Mesenchymal stem cell (in vitro differentiated cells and primary cell): Measurements from ENCODE around the gene COL18A1.

ENCODE experiments used
- DNase-seq: peaks from one replicate; pipeline ENCODE4 v3.0.0-alpha.2; 2013
- H2AFZ ChIP-seq: one replicate; pipeline ENCODE4 v1.6.1; 2013; ENCODE audit warnings: low read depth, mild to moderate bottlenecking, control low read depth, inconsistent platforms, low read length, moderate library complexity
- H2AK5ac ChIP-seq: 2 replicates; pipeline ENCODE4 v1.6.1; 2013; ENCODE audit warnings: low read length, moderate library complexity, mild to moderate bottlenecking, inconsistent platforms; ENCODE audit not compliant: severe bottlenecking
- H2BK120ac ChIP-seq: one replicate; pipeline ENCODE4 v1.6.1; 2013; ENCODE audit warnings: low read depth, mild to moderate bottlenecking, inconsistent platforms, low read length, moderate library complexity
- H2BK12ac ChIP-seq, 2 experiments: one replicate each; pipeline ENCODE4 v1.6.1; 2013; ENCODE audit warnings: inconsistent platforms in 2 of 2, low read length in 2 of 2, mild to moderate bottlenecking in 2 of 2, moderate library complexity in 2 of 2, control low read depth in 1 of 2
- H2BK15ac ChIP-seq: one replicate; pipeline ENCODE4 v1.6.1; 2013; ENCODE audit warnings: mild to moderate bottlenecking, low read depth, inconsistent platforms; ENCODE audit not compliant: poor library complexity, severe bottlenecking
- H2BK5ac ChIP-seq: 2 replicates; pipeline ENCODE4 v1.6.1; 2013; ENCODE audit warnings: low read depth, mild to moderate bottlenecking, low read length, control low read depth, inconsistent platforms; ENCODE audit not compliant: poor library complexity, severe bottlenecking
- H3K14ac ChIP-seq, 2 experiments: one replicate each; pipeline ENCODE4 v1.6.1; 2013; ENCODE audit warnings: inconsistent platforms in 2 of 2, low read length in 2 of 2, control low read depth in 1 of 2, mild to moderate bottlenecking in 1 of 2, moderate library complexity in 1 of 2
- H3K18ac ChIP-seq, 2 experiments: one replicate each; pipeline ENCODE4 v1.6.1; 2013; ENCODE audit warnings: inconsistent platforms in 2 of 2, low read length in 2 of 2, control low read depth in 1 of 2, low read depth in 1 of 2, mild to moderate bottlenecking in 1 of 2
- H3K23ac ChIP-seq, 2 experiments: one replicate each; pipeline ENCODE4 v1.6.1; 2013; ENCODE audit warnings: inconsistent platforms in 2 of 2, low read length in 2 of 2, mild to moderate bottlenecking in 2 of 2, moderate library complexity in 2 of 2, control low read depth in 1 of 2
- H3K27ac ChIP-seq: 2 replicates; pipeline ENCODE4 v1.5.1; 2013; ENCODE audit warnings: mild to moderate bottlenecking, moderate library complexity, low read length, control low read depth, inconsistent platforms; ENCODE audit not compliant: poor library complexity, severe bottlenecking
- H3K27me3 ChIP-seq, 2 experiments: 2 replicates each; pipeline versions ENCODE4 v1.6.1 to v1.7.0; 2013; ENCODE audit warnings: low read length in 2 of 2, mild to moderate bottlenecking in 2 of 2, moderate library complexity in 2 of 2, control low read depth in 1 of 2, inconsistent platforms in 1 of 2; ENCODE audit not compliant: control insufficient read depth in 1 of 2, insufficient read depth in 1 of 2
- H3K36me3 ChIP-seq, 2 experiments: 2 replicates each; pipeline versions ENCODE4 v1.6.1 to v1.7.0; 2013; ENCODE audit warnings: low read length in 2 of 2, control low read depth in 1 of 2, inconsistent platforms in 1 of 2, low read depth in 1 of 2, mild to moderate bottlenecking in 1 of 2; ENCODE audit not compliant: insufficient read depth in 2 of 2, control insufficient read depth in 1 of 2
- H3K4ac ChIP-seq, 2 experiments: one replicate each; pipeline ENCODE4 v1.6.1; 2013; ENCODE audit warnings: inconsistent platforms in 2 of 2, low read length in 2 of 2, mild to moderate bottlenecking in 2 of 2, moderate library complexity in 2 of 2, control low read depth in 1 of 2, low read depth in 1 of 2
- H3K4me1 ChIP-seq: 2 replicates; pipeline ENCODE4 v1.6.1; 2013; ENCODE audit warnings: low read depth, low read length, control low read depth; ENCODE audit not compliant: control insufficient read depth, insufficient read depth
- H3K4me2 ChIP-seq: 2 replicates; pipeline ENCODE4 v1.6.1; 2013; ENCODE audit warnings: low read length, mild to moderate bottlenecking, inconsistent platforms; ENCODE audit not compliant: poor library complexity, severe bottlenecking
- H3K4me3 ChIP-seq, 2 experiments: 2 replicates each; pipeline versions ENCODE4 v1.5.1 to v1.7.0; 2013; ENCODE audit warnings: low read length in 2 of 2, mild to moderate bottlenecking in 2 of 2, control low read depth in 1 of 2, low read depth in 1 of 2; ENCODE audit not compliant: insufficient read depth in 1 of 2
- H3K79me1 ChIP-seq: replicated peaks from 2 replicates; pipeline ENCODE4 v1.6.1; 2013; ENCODE audit warnings: mild to moderate bottlenecking, control low read depth, low read length, inconsistent platforms; ENCODE audit not compliant: poor library complexity, severe bottlenecking
- H3K9ac ChIP-seq: 2 replicates; pipeline ENCODE4 v1.7.0; 2013; ENCODE audit warnings: mild to moderate bottlenecking, low read length, moderate library complexity
- H3K9me3 ChIP-seq: 2 replicates; pipeline ENCODE4 v1.7.0; 2013; ENCODE audit warnings: mild to moderate bottlenecking, low read length; ENCODE audit not compliant: control insufficient read depth
- H4K8ac ChIP-seq: one replicate; pipeline ENCODE4 v1.6.1; 2013; ENCODE audit warnings: inconsistent platforms, mild to moderate bottlenecking, low read length, moderate library complexity
- H4K91ac ChIP-seq: one replicate; pipeline ENCODE4 v1.6.1; 2013; ENCODE audit warnings: mild to moderate bottlenecking, low read length, inconsistent platforms
- WGBS: methylation state at CpG from one replicate; pipeline ENCODE4 v1.1.7; 2013; ENCODE audit warnings: mixed read lengths; 5-methylcytosine and 5-hydroxymethylcytosine counted together

COL18A1 gene

GRCh38 chr21:45433911-45434644, 29.1 kb downstream of the COL18A1 start:
- Histone ChIP-seq H3K27ac (no peak overlapping the region), H4K8ac (no peak overlapping the region), H3K23ac (no peak overlapping the region), H2BK12ac (peak overlapping the region in 1 of 2 experiments; percentile 18), H2AK5ac (no peak overlapping the region), H3K18ac (peak overlapping the region in 1 of 2 experiments; percentile 22), H3K4me3 (no peak overlapping the region), H3K79me1 (peaks cover 2% of the 10 kb centered on the region), H2BK15ac (no peak overlapping the region), H3K4me2 (no peak overlapping the region), H4K91ac (no peak overlapping the region), H3K14ac (peak overlapping the region in 1 of 2 experiments; percentile 80), H3K9ac (no peak overlapping the region), H3K27me3 (no peaks in the 10 kb centered on the region), H2AFZ (no peak overlapping the region), H3K4ac (no peak overlapping the region), H2BK5ac (no peak overlapping the region), H3K4me1 (peaks cover 83% of the 10 kb centered on the region), H3K9me3 (no peaks in the 10 kb centered on the region), H3K36me3 (peaks cover 0 to 44% of the 10 kb centered on the region in 2 experiments), H2BK120ac (no peak overlapping the region)
- DNase-seq, result no peak
- 92% methylated on average over 11 of the region's 11 CpGs for WGBS

- 92% methylated on average over 14 of the region's 17 CpGs for WGBS
- H3K79me1 ChIP-seq, result peaks cover 5% of the 10 kb centered on the region
- H3K4me1 ChIP-seq, result peaks cover 82% of the 10 kb centered on the region
Observed at GRCh38 chr21:45434645-45435217, 29.8 kb downstream of the COL18A1 start.

GRCh38 chr21:45435405-45435981, 30.5 kb downstream of the COL18A1 start:
- peak overlapping the region; percentile 27 for H2BK15ac ChIP-seq
- no peaks in the 10 kb centered on the region for H3K27me3 ChIP-seq
- H3K4me1 ChIP-seq, result peaks cover 76% of the 10 kb centered on the region
- peaks cover 0 to 47% of the 10 kb centered on the region in 2 experiments for H3K36me3 ChIP-seq
- no peak overlapping the region for H3K27ac ChIP-seq
- no peak overlapping the region for H2AFZ ChIP-seq
- H3K79me1 ChIP-seq, result peaks cover 6% of the 10 kb centered on the region
- H4K91ac ChIP-seq, result peak overlapping the region; percentile 78
- H3K4me3 ChIP-seq, result no peak overlapping the region
- H3K9ac ChIP-seq, result no peak overlapping the region
- H2BK5ac ChIP-seq, result no peak overlapping the region
- peak overlapping the region; percentile 60 to 66 for H3K4ac ChIP-seq
- H2AK5ac ChIP-seq, result peak overlapping the region; percentile 80
- peak overlapping the region; percentile 71 for H4K8ac ChIP-seq
- peak overlapping the region in 1 of 2 experiments; percentile 73 for H2BK12ac ChIP-seq
- no peak for DNase-seq
- no peak overlapping the region for H3K4me2 ChIP-seq
- peak overlapping the region in 1 of 2 experiments; percentile 84 for H3K14ac ChIP-seq
- 87% methylated on average over 15 of the region's 15 CpGs for WGBS
- peak overlapping the region; percentile 9 for H2BK120ac ChIP-seq
- no peak overlapping the region for H3K23ac ChIP-seq
- no peaks in the 10 kb centered on the region for H3K9me3 ChIP-seq
- peak overlapping the region; percentile 61 to 81 for H3K18ac ChIP-seq

More at GRCh38 chr21:45434645-45435217, 29.8 kb downstream of the COL18A1 start:
- DNase-seq, result no peak
- Histone ChIP-seq H2BK12ac (no peak overlapping the region), H3K4me2 (no peak overlapping the region), H2BK120ac (no peak overlapping the region), H3K14ac (no peak overlapping the region), H2AFZ (no peak overlapping the region), H3K27me3 (no peaks in the 10 kb centered on the region), H3K23ac (no peak overlapping the region), H3K18ac (no peak overlapping the region), H3K9ac (no peak overlapping the region), H2BK15ac (peak overlapping the region; percentile 23), H3K4me3 (no peak overlapping the region), H3K4ac (peak overlapping the region in 1 of 2 experiments; percentile 24), H4K91ac (peak overlapping the region; percentile 52), H3K27ac (no peak overlapping the region), H4K8ac (no peak overlapping the region), H3K9me3 (no peaks in the 10 kb centered on the region), H3K36me3 (peaks cover 0 to 43% of the 10 kb centered on the region in 2 experiments), H2AK5ac (no peak overlapping the region), H2BK5ac (no peak overlapping the region)
